HG02970 (cell line): Measurements from ENCODE around the gene SSR1.

Source experiments
- ATAC-seq: cut with Tn5 transposase; IDR thresholded peaks from one replicate; pipeline ENCODE4 v1.9.1; 2021; ENCODE audit warnings: mild to moderate bottlenecking, moderate library complexity, moderate number of reproducible peaks; ENCODE audit not compliant: unreplicated experiment, low FRiP score

SSR1 gene

DNA sequence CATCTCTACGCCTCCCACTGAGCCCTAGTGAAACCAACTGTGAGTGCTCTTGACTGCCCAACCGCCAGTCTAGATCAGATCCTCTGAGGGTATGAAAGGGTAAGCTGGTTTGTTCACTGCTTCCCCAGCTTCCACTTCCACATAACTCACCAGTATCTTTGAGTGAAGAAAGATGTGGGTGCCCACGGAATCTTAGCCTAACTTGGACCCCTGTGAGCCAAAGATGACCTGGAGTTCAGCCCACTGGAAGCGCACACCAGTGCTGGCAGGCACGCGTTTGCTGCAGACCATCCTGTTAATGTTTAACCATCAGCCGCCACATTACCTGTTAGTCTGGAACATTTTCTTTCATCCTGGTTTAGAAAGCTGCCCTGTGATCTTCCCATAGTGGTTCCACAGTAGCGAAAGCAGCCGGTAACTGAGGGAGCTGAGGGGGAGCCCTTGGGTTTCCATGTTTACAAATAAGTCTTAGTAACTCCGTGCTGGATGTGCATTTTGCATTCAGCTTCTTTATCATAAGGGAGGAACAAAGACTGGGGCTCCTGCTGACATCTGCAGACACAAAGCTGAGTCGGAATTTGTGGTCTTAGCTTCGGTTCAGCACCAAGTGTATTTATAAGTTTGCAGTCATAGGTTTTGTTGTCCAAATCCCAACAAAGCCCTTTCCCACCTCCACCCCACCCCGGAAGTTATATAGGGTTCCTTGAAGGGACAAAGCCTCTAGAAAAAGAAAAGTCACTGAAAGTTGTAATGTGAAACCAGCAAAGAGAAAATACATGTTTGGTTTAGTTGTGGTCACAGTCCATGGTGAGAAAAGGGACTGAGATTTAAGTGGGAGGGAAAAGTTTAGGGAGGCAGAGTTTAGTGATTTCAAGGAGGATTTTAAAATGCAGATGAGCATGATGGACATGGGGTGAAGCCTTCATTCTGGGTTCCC is 71.0 kb downstream of the SSR1 start:
- no peak for ATAC-seq

DNA sequence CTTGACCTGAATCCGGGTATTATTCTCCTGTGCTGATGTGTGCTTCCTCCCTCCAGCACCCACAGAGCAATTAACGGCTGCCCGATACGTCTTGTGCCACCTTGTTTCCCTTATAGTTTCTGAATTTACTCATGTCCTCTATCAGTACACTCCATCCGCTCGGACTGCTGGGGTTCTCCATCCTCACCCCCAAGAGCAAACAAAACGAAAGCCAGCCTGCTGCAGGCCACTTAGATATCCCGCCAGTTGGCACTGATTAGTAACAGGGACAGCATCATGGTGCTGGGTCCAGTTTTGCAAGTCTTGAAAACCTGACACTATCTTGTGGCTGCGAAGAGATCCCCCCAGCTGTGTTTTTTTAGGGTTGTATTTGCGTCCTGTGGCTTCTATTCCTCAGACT is 71.8 kb downstream of the SSR1 start:
- ATAC-seq: no peak

DNA sequence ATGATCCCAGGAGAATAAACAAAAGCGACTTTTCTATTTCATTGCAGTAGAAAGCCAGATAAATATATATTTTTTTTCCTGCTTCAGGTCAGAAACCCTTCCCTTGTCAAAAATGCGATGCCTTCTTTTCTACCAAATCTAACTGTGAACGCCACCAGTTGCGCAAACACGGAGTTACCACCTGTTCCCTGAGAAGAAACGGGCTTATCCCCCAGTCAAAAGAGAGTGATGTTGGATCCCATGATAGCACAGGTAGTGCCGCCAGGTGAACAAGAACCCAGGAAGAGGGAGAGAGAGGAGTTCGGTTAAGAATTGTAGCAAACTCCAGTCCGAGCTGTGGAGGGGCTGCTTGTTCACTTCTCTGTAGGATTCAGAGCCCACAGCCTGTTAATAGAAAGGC is 72.6 kb downstream of the SSR1 start:
- ATAC-seq: no peak

DNA sequence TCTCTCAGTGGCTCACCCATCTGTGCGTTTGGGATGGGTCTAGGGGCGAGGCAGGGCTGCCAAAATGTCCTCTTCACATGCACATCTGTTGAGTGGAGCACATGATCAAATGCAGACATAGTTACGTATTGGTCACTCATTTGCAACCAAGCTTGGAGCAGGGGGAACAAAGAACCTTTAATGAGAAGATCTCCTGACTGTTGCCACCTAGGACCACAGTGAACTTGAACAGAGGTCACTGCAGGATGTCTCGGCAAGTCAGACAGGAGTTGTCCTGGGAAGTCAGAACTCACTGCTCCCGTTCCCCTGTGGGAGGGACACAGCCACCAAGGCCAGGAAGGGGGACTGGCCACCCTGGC is 73.4 kb downstream of the SSR1 start:
- no peak for ATAC-seq

DNA sequence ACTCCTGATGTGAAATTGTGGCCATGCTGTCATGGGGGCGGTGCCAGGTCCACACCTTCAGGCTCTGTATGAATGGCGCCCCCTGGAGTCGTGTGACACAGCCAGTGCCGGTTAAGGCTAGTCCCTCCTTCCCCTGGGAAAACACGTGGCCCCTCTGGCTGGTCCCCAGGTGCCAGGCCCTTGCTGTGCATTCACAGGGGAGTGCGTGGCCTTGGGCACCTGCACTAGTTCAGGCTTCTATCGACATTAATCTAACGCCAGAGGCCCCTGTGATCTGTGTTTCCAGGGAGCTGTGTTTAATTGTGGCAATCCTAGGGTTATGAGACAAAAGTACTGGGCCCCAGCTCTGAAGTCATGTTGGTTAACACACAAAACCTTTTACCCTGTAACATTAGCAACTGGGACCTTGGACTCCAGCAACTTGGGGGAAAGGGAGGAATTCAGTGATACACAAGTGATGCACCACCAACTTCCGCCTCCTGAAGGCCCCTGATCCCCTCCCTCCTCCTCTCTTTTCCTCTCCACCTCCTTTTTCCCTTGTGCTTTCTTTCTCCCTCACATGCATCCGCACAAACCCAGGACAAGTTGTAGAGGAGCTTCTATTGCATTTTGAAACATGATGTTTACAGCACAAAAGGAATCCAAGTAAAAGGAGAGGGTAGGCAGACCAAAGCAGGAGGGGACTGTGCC is 74.0 kb downstream of the SSR1 start:
- ATAC-seq: no peak

DNA sequence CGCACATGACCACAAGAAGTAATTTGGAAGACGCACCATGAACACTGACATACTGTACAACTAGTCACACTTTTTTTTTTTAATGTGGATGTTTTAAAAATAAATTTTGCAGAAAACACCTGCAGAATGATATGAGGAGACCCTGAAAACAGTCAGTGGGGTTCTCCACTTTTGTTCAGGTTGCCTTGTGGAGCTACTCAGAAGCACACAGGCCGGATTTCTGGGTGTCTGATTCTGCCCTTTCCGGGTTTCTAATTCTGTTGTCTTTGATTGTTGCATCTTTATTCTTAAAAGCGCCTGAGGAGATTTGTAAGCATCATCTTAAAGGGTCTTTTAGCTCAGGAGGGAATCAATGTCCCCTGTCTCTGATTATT is 74.5 kb downstream of the SSR1 start:
- ATAC-seq: no peak

DNA sequence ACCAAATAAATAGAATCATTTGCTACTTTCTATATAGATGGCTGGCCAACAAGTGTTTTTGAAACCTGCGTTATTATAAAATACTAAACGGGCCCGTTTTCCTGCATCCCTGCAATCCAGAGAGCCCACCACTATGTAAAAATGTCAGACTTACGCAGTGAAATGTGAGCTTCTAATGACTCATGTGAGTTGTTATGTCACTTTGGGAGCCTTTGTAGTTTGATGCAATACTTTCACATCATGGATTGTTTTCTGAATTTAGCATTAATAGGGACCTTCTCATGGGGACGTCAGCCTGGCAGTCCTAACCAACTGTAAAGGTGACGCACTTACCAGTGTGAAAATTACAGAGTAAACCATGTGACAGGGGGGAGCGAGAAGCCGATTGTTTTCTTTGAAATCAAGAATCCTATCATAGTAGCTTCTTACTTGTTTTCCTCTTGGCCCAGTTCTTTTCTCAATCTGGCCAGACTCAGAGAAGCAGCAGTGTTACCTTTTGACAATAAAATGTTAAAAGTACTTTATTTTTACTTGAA is 75.3 kb downstream of the SSR1 start:
- no peak for ATAC-seq

DNA sequence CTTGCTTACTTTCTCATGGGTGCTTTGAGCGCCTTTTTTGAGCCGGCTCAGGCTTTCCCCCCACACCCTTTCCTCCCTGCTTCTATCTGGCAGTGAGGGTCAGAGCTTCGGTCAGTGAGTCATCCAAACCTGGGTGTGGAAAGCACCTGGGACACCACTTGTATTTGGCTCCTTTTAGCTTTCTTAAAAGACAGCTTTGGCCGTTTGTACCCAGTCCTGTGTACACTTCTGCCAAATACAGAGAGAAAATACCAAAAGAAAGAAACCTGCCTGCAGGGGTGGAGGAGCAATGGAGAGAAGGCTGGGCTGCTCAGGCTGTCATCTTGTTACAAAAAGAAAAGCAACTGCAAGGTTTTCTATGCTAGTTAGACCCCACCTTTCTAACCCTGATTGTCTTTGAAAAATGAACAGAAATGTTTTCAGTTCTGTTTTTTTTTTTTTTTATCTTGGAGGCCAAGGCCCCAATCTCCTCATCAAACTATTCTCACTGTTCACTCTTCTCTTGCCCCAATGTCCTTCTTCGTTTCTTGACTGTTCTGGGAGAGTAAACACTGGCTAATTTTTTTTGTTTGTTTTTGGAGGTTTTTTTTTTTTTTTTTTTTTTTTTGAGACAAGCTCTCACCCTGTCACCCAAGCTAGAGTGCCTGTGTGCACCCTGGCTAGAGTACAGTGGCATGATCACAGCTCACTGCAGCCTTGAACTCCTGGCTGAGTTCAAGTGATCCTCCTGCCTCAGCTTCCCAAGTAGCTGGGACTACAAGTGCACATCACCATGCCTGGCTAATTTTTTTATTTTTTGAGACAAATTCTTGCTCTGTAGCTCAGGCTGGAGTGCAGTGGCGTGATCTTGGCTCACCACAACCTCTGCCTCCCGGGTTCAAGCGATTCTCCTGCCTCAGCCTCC is 76.4 kb downstream of the SSR1 start:
- no peak for ATAC-seq

DNA sequence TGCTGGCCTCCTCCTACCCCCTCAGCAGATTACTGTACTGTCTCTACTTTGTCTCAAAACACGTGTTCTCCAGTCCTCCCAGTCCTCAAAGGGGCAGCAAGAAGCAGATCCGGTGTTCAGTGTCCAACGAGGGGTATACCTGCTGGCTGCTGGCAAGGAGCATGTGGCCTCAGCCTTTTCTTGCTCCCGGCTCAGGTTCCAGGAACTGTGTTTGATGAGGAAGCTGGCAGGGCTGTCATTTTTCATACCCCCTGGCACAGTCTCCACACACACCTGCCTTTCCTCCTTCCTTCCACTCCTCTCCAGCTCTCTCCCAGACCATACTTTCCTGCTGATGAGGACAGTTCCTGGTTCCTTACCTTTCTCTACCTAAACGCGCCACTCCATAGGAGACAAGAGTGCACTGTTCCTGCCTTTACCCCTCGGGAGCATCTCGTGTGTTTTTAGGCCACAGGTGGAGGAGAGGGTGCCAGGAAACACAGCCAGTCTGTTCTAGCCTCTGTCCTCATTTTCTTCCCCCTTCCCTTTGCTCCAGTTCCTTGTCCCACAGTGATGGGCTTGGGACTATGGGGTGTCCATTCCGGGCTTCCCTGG is 77.2 kb downstream of the SSR1 start:
- no peak for ATAC-seq

DNA sequence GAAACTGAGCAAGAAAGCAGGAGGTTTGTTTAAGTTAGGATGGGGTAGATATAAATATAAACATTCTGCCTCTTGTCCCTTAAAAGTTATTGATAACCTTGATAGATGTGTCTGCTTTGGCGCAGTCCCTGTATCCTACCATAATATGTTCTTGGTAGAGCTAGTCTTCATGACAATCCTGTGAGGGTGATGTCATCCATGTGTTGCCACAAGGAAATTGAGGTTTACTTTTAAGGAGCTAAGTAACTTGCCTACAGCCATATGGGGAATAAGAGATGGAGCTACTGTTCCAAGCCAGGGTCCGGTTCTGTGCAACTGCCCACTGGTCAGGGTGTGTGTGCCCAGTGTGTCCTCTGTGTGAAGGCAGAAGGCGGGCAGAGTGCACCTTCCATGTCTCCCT is 78.5 kb downstream of the SSR1 start:
- ATAC-seq: no peak

DNA sequence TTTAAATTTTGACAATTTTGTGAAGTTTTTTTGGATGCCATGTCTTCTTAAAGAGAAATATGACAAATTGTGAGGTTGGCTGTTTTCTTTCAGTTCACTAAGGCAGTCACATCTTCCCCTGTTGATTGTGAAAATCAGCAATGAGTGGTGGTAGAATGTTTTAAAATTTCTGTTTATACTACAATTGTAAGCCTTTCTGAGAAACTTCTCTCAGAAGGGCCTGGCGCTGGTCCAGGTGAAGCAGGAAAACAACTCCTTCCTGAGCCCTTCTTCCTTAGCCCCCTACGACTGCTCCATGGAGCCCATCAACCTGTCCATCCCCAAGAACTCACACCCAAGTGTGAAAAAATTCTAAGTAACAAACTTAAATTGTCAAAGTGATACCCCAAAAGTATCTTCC is 80.6 kb downstream of the SSR1 start:
- no peak for ATAC-seq

DNA sequence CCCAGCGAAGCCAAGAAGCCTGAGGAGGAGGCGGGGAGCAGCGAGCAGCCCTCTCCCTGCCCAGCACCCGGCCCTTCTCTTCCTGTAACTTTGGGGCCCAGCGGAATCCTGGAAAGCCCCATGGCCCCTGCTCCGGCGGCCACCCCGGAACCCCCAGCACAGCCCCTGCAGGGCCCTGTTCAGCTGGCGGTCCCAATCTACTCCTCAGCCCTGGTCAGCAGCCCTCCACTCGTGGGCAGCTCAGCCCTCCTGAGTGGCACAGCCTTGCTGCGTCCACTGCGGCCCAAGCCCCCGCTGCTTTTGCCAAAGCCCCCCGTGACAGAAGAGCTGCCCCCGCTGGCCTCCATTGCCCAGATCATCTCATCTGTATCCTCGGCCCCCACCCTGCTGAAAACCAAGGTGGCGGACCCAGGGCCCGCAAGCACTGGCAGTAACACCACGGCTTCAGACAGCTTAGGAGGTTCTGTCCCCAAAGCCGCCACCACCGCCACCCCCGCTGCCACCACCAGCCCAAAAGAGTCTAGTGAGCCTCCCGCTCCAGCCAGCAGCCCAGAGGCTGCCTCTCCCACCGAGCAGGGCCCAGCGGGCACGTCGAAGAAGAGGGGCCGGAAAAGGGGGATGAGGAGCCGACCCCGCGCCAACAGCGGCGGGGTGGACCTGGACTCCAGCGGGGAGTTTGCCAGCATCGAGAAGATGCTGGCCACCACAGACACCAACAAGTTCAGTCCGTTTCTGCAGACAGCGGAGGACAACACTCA is 81.9 kb downstream of the SSR1 start:
- no peak for ATAC-seq

DNA sequence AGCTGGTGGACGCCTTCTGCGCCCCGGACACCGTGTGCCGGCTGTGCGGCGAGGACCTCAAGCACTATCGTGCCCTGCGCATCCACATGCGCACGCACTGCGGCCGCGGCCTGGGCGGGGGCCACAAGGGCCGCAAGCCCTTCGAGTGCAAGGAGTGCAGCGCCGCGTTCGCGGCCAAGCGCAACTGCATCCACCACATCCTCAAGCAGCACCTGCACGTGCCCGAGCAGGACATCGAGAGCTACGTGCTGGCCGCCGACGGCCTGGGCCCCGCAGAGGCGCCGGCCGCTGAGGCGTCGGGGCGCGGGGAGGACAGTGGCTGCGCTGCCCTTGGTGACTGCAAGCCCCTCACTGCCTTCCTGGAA is 82.7 kb downstream of the SSR1 start:
- ATAC-seq: no peak

DNA sequence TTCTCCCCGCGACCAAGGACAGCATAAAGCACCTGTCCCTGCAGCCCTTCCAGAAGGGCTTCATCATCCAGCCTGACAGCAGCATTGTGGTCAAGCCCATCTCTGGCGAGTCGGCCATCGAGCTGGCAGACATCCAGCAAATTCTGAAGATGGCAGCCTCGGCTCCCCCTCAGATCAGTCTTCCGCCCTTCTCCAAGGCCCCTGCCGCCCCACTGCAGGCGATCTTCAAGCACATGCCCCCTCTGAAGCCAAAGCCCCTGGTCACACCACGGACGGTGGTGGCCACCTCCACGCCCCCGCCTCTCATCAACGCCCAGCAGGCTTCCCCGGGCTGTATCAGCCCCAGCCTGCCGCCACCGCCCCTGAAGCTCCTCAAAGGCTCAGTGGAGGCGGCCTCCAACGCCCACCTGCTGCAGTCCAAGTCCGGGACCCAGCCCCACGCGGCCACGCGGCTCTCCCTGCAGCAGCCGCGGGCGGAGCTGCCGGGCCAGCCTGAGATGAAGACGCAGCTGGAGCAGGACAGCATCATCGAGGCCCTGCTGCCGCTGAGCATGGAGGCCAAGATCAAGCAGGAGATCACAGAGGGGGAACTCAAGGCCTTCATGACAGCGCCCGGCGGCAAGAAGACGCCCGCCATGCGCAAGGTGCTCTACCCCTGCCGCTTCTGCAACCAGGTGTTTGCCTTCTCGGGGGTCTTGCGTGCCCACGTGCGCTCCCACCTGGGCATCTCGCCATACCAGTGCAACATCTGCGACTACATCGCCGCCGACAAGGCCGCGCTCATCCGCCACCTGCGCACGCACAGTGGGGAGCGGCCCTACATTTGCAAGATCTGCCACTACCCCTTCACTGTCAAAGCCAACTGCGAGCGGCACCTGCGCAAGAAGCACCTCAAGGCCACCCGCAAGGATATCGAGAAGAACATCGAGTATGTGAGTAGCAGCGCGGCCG is 83.3 kb downstream of the SSR1 start:
- no peak for ATAC-seq

DNA sequence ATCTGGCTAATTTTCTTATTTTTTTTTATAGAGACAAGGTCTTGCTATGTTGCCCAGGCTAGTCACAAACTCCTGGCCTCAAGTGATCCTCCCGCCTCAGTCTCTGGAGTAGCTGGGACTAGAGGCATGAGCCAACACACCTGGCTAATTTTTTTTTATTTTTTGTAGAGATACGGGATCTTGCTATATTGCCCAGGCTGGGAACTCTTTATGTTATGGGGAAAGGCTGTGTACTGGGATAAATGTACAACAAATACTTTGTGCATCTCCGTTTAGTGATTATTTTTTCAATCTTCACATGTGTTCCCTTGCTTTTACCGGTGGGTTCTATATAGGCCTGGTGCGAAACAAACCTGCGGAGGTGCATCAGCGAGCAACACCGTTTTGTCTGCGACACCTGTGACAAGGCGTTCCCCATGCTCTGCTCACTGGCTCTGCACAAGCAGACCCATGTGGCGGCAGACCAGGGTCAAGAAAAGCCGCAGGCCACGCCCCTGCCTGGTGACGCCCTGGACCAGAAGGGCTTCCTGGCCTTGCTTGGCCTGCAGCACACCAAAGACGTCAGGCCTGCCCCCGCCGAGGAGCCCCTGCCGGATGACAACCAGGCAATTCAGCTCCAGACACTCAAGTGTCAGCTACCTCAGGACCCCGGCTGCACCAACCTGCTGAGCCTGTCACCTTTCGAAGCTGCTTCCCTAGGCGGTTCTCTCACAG is 84.2 kb downstream of the SSR1 start:
- ATAC-seq: no peak

DNA sequence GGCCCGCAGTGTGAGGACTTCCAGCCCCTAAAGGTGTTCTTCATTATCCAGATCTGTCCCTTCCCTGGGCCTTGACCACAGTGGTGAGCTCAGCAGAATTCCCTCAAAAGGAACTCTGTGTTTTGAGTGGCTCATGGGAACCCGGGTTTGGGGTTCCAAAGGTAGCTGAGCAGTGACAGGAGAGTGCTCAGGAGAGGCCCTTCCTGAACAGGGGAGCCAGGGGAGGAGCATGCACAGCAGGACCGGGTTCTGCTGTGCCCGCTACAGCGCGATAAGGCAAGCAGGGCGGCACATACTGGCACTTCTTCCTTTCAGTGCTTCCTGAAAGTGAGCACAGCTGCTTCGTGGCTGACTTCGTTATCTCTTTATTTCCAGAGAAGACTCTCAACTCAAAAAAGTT is 88.3 kb downstream of the SSR1 start:
- ATAC-seq: no peak

DNA sequence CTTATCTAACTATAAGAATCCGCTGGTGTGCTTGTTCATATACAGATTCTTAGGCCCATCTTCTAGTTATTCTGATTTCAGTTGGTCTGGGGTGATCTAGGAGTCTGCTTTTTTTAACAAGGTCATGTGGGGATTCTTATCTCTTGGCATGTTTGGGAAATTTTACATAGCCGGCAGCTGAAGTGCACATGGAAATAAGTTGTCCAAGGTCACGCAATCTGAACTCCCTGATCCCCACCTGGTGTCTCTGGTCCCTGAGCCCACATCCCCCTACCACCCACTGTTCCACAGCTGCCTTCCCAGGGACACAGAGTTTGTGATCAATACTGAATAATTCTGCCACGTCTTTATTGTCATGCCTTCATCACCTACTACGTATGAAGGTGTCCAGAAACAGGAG is 90.8 kb downstream of the SSR1 start:
- ATAC-seq: no peak

DNA sequence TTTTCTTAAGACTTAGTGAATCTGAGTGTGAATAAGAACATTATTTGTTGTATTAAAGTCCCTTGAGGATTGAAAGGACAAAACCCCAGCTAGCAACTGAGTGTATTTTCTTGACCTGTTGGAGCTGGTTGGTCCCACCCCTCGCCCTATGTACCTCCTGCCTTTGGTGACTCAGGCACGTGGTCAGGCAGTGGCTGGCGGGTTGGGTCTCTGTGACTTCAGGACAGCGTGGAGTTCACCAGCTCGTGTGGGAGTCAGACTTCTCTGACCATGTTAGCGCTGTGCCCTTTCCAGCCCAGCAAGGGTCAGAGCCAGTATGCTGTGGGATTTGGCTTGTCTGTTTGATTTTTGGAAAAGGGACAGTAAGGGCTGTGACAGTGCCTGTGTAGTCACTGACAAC is 93.7 kb downstream of the SSR1 start:
- no peak for ATAC-seq
